Left lung (tissue), 10 donors: ENCODE data around the gene SLC6A3. TPM values are rescaled to one million over a fixed set of nuclear protein-coding genes. Genes with fewer than 3 reads are reported as not detected.

ENCODE experiments used
- ATAC-seq: fragments of 200-7000 bp; cut with Tn5 transposase; one replicate; pipeline ENCODE4 v1.9.1; 2020; ENCODE audit warnings: moderate library complexity
- DNase-seq, 4 donors: peaks; one replicate each; pipeline ENCODE4 v3.0.0-alpha.2; 2013 to 2020
- H3K27ac ChIP-seq, 2 donors: fragments of 200-600 bp; sonication (generic) in 1 of 2; one replicate each; pipeline versions ENCODE4 v1.5.0 to v1.8.0; 2020 to 2021
- H3K27me3 ChIP-seq, 2 donors: fragments of 200-600 bp; sonication (generic) in 1 of 2; one replicate each; pipeline versions ENCODE4 v1.5.0 to v1.8.0; 2020 to 2021
- H3K36me3 ChIP-seq, 2 donors: fragments of 200-600 bp; sonication (generic) in 1 of 2; one replicate each; pipeline versions ENCODE4 v1.5.0 to v1.8.0; 2020 to 2021
- H3K4me1 ChIP-seq, 2 donors: fragments of 200-600 bp; one replicate each; pipeline ENCODE4 v1.8.0; 2021
- H3K4me3 ChIP-seq, 2 donors: fragments of 200-600 bp; sonication (generic) in 1 of 2; one replicate each; pipeline versions ENCODE4 v1.5.0 to v1.8.0; 2020 to 2021; ENCODE audit warnings: mild to moderate bottlenecking in 1 of 2
- H3K9me3 ChIP-seq, 2 donors: fragments of 200-600 bp; sonication (generic) in 1 of 2; one replicate each; pipeline versions ENCODE4 v1.5.0 to v1.8.0; 2020 to 2021
- intact Hi-C, 2 donors: fragments of 100-400 bp; cut with DNase I; formaldehyde crosslinking; loops; one replicate each; pipeline versions ENCODE4 v1.11.2 to v1.14.2; 2022
- polyA plus RNA-seq, 6 donors: library from polyadenylated mRNA; unstranded; fragments of 120-200 nt; gene quantifications; one replicate each; pipeline ENCODE4 v1.2.1, GENCODE V29; 2013; ENCODE audit not compliant: insufficient read length in 6 of 6
- total RNA-seq, 2 donors: library from RNA; stranded (reverse); fragmentation: NEBNext Ultra II Directional; extraction: Animal tissue kit (Norgen Biotek cat#: 25700); gene quantifications; one replicate each; pipeline ENCODE4 v1.2.1, GENCODE V29; 2021
- TF ChIP-seq, protein P1 (sequence below), 2 donors: fragments of 200-600 bp; sonication (generic) in 1 of 2; IDR thresholded peaks; one replicate each; pipeline versions ENCODE4 v1.5.0 to v1.8.0; 2021; ENCODE audit warnings: antibody characterized with exemption in 2 of 2
- donor health status: DM: no; HTN: yes; CAD: no.
- donor health status: DM: no; HTN: no; CAD: no.

The SLC6A3 gene
- total and polyA plus RNA-seq, 8 donors = 0.10 to 4.5 (median 2.8) TPM

DNA sequence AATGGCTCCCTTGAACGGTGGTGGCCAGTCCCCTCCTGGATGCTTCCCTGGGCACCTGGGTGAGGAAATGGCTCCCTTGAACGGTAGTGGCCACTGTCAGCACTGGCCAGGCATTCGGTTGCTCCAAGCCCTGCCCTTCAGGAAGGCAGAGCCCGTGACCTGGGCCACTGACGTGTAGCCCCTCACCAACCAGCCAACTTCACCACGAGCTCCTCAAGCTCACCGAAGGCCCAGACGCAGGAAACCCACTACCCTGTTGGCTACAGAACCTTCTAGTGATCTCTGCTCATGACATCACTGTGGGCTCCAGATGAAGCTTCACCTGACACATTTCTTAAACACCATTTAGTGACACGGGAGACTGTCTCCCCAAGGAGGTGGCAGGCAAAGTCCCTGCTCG lies 9.2 kb downstream of the SLC6A3 start:
- TF ChIP-seq, protein P1, sequence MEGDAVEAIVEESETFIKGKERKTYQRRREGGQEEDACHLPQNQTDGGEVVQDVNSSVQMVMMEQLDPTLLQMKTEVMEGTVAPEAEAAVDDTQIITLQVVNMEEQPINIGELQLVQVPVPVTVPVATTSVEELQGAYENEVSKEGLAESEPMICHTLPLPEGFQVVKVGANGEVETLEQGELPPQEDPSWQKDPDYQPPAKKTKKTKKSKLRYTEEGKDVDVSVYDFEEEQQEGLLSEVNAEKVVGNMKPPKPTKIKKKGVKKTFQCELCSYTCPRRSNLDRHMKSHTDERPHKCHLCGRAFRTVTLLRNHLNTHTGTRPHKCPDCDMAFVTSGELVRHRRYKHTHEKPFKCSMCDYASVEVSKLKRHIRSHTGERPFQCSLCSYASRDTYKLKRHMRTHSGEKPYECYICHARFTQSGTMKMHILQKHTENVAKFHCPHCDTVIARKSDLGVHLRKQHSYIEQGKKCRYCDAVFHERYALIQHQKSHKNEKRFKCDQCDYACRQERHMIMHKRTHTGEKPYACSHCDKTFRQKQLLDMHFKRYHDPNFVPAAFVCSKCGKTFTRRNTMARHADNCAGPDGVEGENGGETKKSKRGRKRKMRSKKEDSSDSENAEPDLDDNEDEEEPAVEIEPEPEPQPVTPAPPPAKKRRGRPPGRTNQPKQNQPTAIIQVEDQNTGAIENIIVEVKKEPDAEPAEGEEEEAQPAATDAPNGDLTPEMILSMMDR (IDR thresholded peaks at IDR 0.05) = no peak
- Histone ChIP-seq H3K4me3 (no peak overlapping the region), H3K4me1 (no peaks in the 10 kb centered on the region), H3K27ac (no peak overlapping the region), H3K27me3 (peaks cover 0 to 28% of the 10 kb centered on the region in 2 donors), H3K9me3 (peaks cover 0 to 8% of the 10 kb centered on the region in 2 donors), H3K36me3 (no peaks in the 10 kb centered on the region)
- no peak for ATAC-seq
- intact Hi-C loops = no loop called here
- DNase-seq = peak in 1 of 4 donors; percentile 0

DNA sequence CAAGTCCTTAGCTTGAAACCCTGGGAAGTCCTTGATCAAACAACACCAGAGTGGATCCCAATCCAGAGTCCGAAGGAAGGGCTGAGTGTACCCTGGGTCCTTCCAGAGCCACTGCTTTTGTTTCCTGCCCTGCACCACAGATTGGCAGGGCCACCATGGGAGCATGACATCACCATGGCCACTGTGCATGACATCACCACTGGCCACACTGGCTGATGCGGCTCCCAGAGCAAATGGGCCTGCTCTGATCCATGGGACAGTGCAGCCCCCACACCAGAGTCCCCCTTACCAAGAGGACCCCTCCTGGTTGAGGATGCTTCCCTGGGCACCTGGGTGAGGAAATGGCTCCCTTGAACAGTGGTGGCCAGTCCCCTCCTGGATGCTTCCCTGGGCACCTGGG lies 9.9 kb downstream of the SLC6A3 start:
- DNase-seq (peak in 1 of 4 donors; percentile 21), ATAC-seq (no peak)
- intact Hi-C loops = no loop called here
- H3K27me3 ChIP-seq = peaks cover 0 to 23% of the 10 kb centered on the region in 2 donors
- H3K36me3 ChIP-seq = no peaks in the 10 kb centered on the region
- TF ChIP-seq, protein P1 (IDR thresholded peaks at IDR 0.05) = no peak
- H3K4me1 ChIP-seq = no peaks in the 10 kb centered on the region
- peaks cover 0 to 10% of the 10 kb centered on the region in 2 donors for H3K9me3 ChIP-seq
- H3K27ac ChIP-seq = no peak overlapping the region
- no peak overlapping the region for H3K4me3 ChIP-seq

DNA sequence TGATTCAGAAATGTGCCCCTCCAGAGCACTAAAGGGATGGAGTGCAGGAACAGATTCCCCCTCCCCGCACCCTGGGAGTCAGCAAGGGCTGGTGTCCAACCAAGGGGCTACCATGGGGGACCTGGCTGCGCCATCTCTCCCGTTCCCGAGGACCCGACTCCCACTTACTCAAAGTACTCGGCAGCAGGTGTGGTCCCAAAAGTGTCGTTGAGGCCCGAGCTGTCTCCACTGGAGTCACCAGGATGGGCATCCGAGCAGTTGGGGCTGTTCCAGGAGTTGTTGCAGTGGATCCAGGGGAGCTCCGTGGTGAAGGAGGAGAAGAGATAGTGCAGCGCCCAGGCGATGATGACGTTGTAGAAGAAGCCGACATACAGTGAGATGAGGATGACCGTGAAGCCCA lies 12.9 kb downstream of the SLC6A3 start:
- intact Hi-C loops = no loop called here
- no peak overlapping the region for H3K4me3 ChIP-seq
- no peak overlapping the region for H3K27ac ChIP-seq
- no peaks in the 10 kb centered on the region for H3K27me3 ChIP-seq
- no peaks in the 10 kb centered on the region for H3K36me3 ChIP-seq
- no peak for ATAC-seq
- peak in 2 of 4 donors; percentile 14 to 70 for DNase-seq
- TF ChIP-seq, protein P1 (IDR thresholded peaks at IDR 0.05) = no peak
- peaks cover 0 to 40% of the 10 kb centered on the region in 2 donors for H3K9me3 ChIP-seq
- no peaks in the 10 kb centered on the region for H3K4me1 ChIP-seq

DNA sequence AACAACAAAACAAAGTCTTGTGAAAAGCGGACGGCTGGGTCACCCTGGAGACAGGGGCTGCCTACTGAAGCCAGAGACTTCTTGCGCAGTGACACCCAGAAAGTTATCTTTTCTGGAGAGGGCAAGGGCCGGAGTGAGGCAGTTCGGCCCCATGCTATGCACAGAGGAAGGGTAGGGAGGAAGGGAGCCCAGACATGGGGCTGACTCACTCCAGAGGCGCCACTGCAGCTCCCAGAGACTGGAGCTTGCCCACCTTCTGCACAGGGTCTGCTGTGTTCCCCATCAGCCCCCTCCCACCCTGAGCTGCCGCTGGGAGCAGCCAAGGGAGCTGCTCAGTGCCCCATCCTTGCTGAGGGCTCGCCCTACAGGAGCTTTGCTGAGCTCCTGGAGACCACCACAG lies 13.3 kb downstream of the SLC6A3 start:
- peak in 1 of 4 donors; percentile 38 for DNase-seq
- Histone ChIP-seq H3K36me3 (no peaks in the 10 kb centered on the region), H3K9me3 (peaks cover 0 to 44% of the 10 kb centered on the region in 2 donors), H3K4me3 (no peak overlapping the region), H3K27ac (no peak overlapping the region), H3K27me3 (no peaks in the 10 kb centered on the region), H3K4me1 (no peaks in the 10 kb centered on the region)
- ATAC-seq = no peak
- intact Hi-C loops = no loop called here
- TF ChIP-seq, protein P1 (IDR thresholded peaks at IDR 0.05) = no peak

DNA sequence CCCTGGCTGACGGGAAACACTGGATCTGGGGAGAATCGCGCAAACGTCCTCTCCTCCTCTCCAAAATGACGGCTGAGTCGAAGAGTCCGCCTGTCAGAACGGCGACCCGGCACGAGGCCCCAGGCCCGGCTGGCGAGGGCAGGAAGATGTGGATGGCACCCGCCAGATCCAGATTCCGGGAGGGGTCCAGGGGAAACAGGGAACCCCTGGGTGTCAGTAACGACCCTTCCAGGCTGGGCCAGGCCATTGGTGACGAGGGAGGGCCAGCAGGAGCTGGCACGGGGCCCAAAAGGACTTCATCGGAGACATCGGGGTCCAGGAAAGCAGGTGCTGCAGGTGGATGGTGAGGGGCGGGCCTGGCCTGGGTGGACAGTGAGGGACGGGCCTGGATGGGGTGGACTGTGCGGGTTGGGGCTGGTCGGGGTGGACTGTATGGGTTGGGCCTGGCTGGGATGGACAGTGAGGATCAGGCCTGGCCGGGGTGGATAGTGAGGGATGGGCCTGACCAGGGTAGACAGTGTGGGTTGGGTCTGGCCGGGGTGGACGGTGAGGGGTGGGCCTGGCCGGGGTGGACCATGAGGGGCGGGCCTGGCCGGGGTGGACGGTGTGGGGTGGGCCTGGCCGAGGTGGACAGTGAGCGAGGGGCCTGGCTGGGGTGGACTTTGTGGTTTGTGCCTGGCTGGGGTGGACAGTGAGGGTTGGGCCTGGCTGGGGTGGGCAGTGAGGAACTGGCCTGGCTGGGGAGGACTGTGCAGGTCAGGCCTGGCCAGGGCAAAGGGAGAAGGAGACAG lies 14.0 kb downstream of the SLC6A3 start:
- DNase-seq = peak in 2 of 4 donors; percentile 31 to 70
- intact Hi-C loops = no loop called here
- TF ChIP-seq, protein P1 (IDR thresholded peaks at IDR 0.05) = no peak
- Histone ChIP-seq H3K4me1 (no peaks in the 10 kb centered on the region), H3K27me3 (no peaks in the 10 kb centered on the region), H3K9me3 (peaks cover 0 to 49% of the 10 kb centered on the region in 2 donors), H3K4me3 (no peak overlapping the region), H3K27ac (no peak overlapping the region), H3K36me3 (no peaks in the 10 kb centered on the region)
- no peak for ATAC-seq
